Measurements from ENCODE around the gene AFAP1L1.

Gene AFAP1L1

GRCh38 chr5:149237662-149238061, 34.0 kb upstream of the AFAP1L1 start:
- peaks cover 0 to 12% (median 0%) of the 10 kb centered on the region in 3 experiments for H3K27me3 ChIP-seq (ENCODE audit: control insufficient read depth in 3 of 3, insufficient read depth in 3 of 3, low read depth in 1 of 3, low read length in 3 of 3)
- no peak overlapping the region for H3K27ac ChIP-seq (replicated peaks; ENCODE audit: low read length)
- DNase-seq (ENCODE audit: low spot score) = no peak
- H3K36me3 ChIP-seq (replicated peaks in 1 of 2; ENCODE audit: control insufficient read depth in 2 of 2, insufficient read depth in 2 of 2, low read length in 2 of 2) = no peaks in the 10 kb centered on the region
- no peak overlapping the region for H2BK120ac ChIP-seq (ENCODE audit: low read depth, low read length)
- H3K23ac ChIP-seq (ENCODE audit: low read depth, low read length, poor library complexity) = no peak overlapping the region
- no peak overlapping the region for H2BK15ac ChIP-seq (ENCODE audit: low read length)
- H3K4ac ChIP-seq (ENCODE audit: low read length) = no peak overlapping the region
- no peaks in the 10 kb centered on the region for H3K4me1 ChIP-seq (ENCODE audit: control insufficient read depth in 2 of 2, insufficient read depth in 1 of 2, low read depth in 1 of 2, low read length in 2 of 2)
- H4K91ac ChIP-seq (ENCODE audit: low read depth, low read length, poor library complexity) = no peak overlapping the region
- no peak overlapping the region for H3K4me3 ChIP-seq (ENCODE audit: low read length in 2 of 2)
- H4K8ac ChIP-seq (ENCODE audit: low read depth, low read length) = no peak overlapping the region
- H3K14ac ChIP-seq (ENCODE audit: low read length) = no peak overlapping the region
- H2BK12ac ChIP-seq (ENCODE audit: low read length) = no peak overlapping the region
- H2BK5ac ChIP-seq (ENCODE audit: low read length) = no peak overlapping the region
- H3K79me1 ChIP-seq (ENCODE audit: low read depth, low read length) = no peaks in the 10 kb centered on the region
- no CpG with 5 or more reads among the region's 4 CpGs for WGBS, 2 donors (ENCODE audit: extremely low coverage in 2 of 2, insufficient read length in 2 of 2, insufficient replicate concordance in 1 of 2)
- no peak overlapping the region for H3K9ac ChIP-seq (ENCODE audit: low read depth, low read length, poor library complexity)
- no peak overlapping the region for H2AFZ ChIP-seq (ENCODE audit: low read length)
- H3K18ac ChIP-seq (ENCODE audit: low read length) = no peak overlapping the region
- no peak overlapping the region for H2AK5ac ChIP-seq (ENCODE audit: low read depth, low read length)
- no peak overlapping the region for H3K4me2 ChIP-seq (ENCODE audit: insufficient read depth, low read length, poor library complexity, severe bottlenecking)
- H3K9me3 ChIP-seq (replicated peaks in 1 of 2; ENCODE audit: control insufficient read depth in 2 of 2, insufficient read depth in 1 of 2, low read depth in 1 of 2, low read length in 2 of 2) = no peaks in the 10 kb centered on the region

- no peak overlapping the region for H3K4ac ChIP-seq (ENCODE audit: low read length)
- no peak overlapping the region for H2BK120ac ChIP-seq (ENCODE audit: low read depth, low read length)
- no peak overlapping the region for H2BK12ac ChIP-seq (ENCODE audit: low read length)
- H3K27ac ChIP-seq (replicated peaks; ENCODE audit: low read length) = no peak overlapping the region
- no peak overlapping the region for H2BK15ac ChIP-seq (ENCODE audit: low read length)
- no peak overlapping the region for H4K91ac ChIP-seq (ENCODE audit: low read depth, low read length, poor library complexity)
- peaks cover 0 to 12% (median 0%) of the 10 kb centered on the region in 3 experiments for H3K27me3 ChIP-seq (ENCODE audit: control insufficient read depth in 3 of 3, insufficient read depth in 3 of 3, low read depth in 1 of 3, low read length in 3 of 3)
- H3K9me3 ChIP-seq (replicated peaks in 1 of 2; ENCODE audit: control insufficient read depth in 2 of 2, insufficient read depth in 1 of 2, low read depth in 1 of 2, low read length in 2 of 2) = no peaks in the 10 kb centered on the region
- no peak overlapping the region for H3K9ac ChIP-seq (ENCODE audit: low read depth, low read length, poor library complexity)
- no peak overlapping the region for H3K4me3 ChIP-seq (ENCODE audit: low read length in 2 of 2)
- no peak overlapping the region for H3K4me2 ChIP-seq (ENCODE audit: insufficient read depth, low read length, poor library complexity, severe bottlenecking)
- H2AFZ ChIP-seq (ENCODE audit: low read length) = no peak overlapping the region
- no peak overlapping the region for H3K23ac ChIP-seq (ENCODE audit: low read depth, low read length, poor library complexity)
- no peak overlapping the region for H2AK5ac ChIP-seq (ENCODE audit: low read depth, low read length)
- no peak overlapping the region for H4K8ac ChIP-seq (ENCODE audit: low read depth, low read length)
- H3K14ac ChIP-seq (ENCODE audit: low read length) = no peak overlapping the region
- no peak overlapping the region for H3K18ac ChIP-seq (ENCODE audit: low read length)
- H3K79me1 ChIP-seq (ENCODE audit: low read depth, low read length) = no peaks in the 10 kb centered on the region
- no peaks in the 10 kb centered on the region for H3K36me3 ChIP-seq (replicated peaks in 1 of 2; ENCODE audit: control insufficient read depth in 2 of 2, insufficient read depth in 2 of 2, low read length in 2 of 2)
- WGBS, 2 donors (ENCODE audit: extremely low coverage in 2 of 2, insufficient read length in 2 of 2, insufficient replicate concordance in 1 of 2) = no CpG with 5 or more reads among the region's 2 CpGs
- no peak for DNase-seq (ENCODE audit: low spot score)
- no peak overlapping the region for H2BK5ac ChIP-seq (ENCODE audit: low read length)
- no peaks in the 10 kb centered on the region for H3K4me1 ChIP-seq (ENCODE audit: control insufficient read depth in 2 of 2, insufficient read depth in 1 of 2, low read depth in 1 of 2, low read length in 2 of 2)
Measured at GRCh38 chr5:149238540-149238939, 33.1 kb upstream of the AFAP1L1 start.

GRCh38 chr5:149239917-149240316, 31.7 kb upstream of the AFAP1L1 start:
- DNase-seq (ENCODE audit: low spot score) = no peak
- Histone ChIP-seq H3K9ac (ENCODE audit: low read depth, low read length, poor library complexity) (no peak overlapping the region), H4K91ac (ENCODE audit: low read depth, low read length, poor library complexity) (no peak overlapping the region), H2BK12ac (ENCODE audit: low read length) (no peak overlapping the region), H3K4ac (ENCODE audit: low read length) (no peak overlapping the region), H4K8ac (ENCODE audit: low read depth, low read length) (no peak overlapping the region), H3K9me3 (replicated peaks in 1 of 2; ENCODE audit: control insufficient read depth in 2 of 2, insufficient read depth in 1 of 2, low read depth in 1 of 2, low read length in 2 of 2) (no peaks in the 10 kb centered on the region), H3K4me2 (ENCODE audit: insufficient read depth, low read length, poor library complexity, severe bottlenecking) (no peak overlapping the region), H3K23ac (ENCODE audit: low read depth, low read length, poor library complexity) (no peak overlapping the region), H3K18ac (ENCODE audit: low read length) (no peak overlapping the region), H2BK120ac (ENCODE audit: low read depth, low read length) (no peak overlapping the region), H3K27me3 (ENCODE audit: control insufficient read depth in 3 of 3, insufficient read depth in 3 of 3, low read depth in 1 of 3, low read length in 3 of 3) (peaks cover 0 to 9% (median 0%) of the 10 kb centered on the region in 3 experiments), H3K27ac (replicated peaks; ENCODE audit: low read length) (no peak overlapping the region), H2BK5ac (ENCODE audit: low read length) (no peak overlapping the region), H3K4me1 (ENCODE audit: control insufficient read depth in 2 of 2, insufficient read depth in 1 of 2, low read depth in 1 of 2, low read length in 2 of 2) (no peaks in the 10 kb centered on the region), H3K79me1 (ENCODE audit: low read depth, low read length) (no peaks in the 10 kb centered on the region), H3K4me3 (ENCODE audit: low read length in 2 of 2) (no peak overlapping the region), H2AK5ac (ENCODE audit: low read depth, low read length) (peak overlapping the region; percentile 12), H2BK15ac (ENCODE audit: low read length) (no peak overlapping the region), H3K36me3 (replicated peaks in 1 of 2; ENCODE audit: control insufficient read depth in 2 of 2, insufficient read depth in 2 of 2, low read length in 2 of 2) (no peaks in the 10 kb centered on the region), H3K14ac (ENCODE audit: low read length) (no peak overlapping the region), H2AFZ (ENCODE audit: low read length) (no peak overlapping the region)
- no CpG with 5 or more reads among the region's 2 CpGs for WGBS, 2 donors (ENCODE audit: extremely low coverage in 2 of 2, insufficient read length in 2 of 2, insufficient replicate concordance in 1 of 2)

DNA sequence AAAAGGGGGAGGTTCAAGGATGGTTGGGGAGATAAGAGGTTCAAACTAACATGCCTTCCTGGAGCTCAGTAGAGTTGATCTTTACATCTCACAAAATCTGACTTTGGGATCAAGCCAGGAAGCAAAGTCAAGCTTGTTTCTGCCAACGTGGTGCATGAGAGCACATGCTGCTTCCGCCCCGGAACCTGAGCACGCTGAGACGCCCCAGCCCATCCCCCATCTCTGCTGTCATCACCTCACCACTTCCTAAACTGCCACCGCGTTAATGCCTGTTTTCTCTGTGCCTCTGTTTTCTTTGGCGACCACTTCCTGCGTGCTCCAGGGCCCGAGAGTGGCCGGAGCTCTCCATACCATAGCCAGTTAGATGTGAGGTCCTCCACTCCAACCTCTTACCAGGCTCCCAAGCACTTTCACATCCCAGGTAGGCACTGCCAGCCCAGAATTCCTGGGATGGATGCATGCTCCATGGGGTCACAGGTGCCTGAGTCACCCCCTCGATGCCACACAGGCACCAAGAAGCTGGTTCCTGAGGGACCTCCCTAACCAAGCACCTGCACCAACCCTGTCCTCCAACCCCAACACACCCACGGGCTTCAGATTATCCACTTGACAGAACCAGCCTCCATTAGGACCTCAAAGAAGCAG, 31.2 kb upstream of the AFAP1L1 start:
- no CpG with 5 or more reads among the region's 13 CpGs for WGBS, 2 donors (ENCODE audit: extremely low coverage in 2 of 2, insufficient read length in 2 of 2, insufficient replicate concordance in 1 of 2)

More for the DNA sequence above, 31.2 kb upstream of the AFAP1L1 start:
- Histone ChIP-seq H2BK12ac (ENCODE audit: low read length) (no peak overlapping the region), H2BK120ac (ENCODE audit: low read depth, low read length) (no peak overlapping the region), H2AK5ac (ENCODE audit: low read depth, low read length) (no peak overlapping the region), H3K9me3 (replicated peaks in 1 of 2; ENCODE audit: control insufficient read depth in 2 of 2, insufficient read depth in 1 of 2, low read depth in 1 of 2, low read length in 2 of 2) (no peaks in the 10 kb centered on the region), H3K23ac (ENCODE audit: low read depth, low read length, poor library complexity) (peak overlapping the region; percentile 6), H4K8ac (ENCODE audit: low read depth, low read length) (no peak overlapping the region), H3K4me3 (ENCODE audit: low read length in 2 of 2) (no peak overlapping the region), H3K4me1 (ENCODE audit: control insufficient read depth in 2 of 2, insufficient read depth in 1 of 2, low read depth in 1 of 2, low read length in 2 of 2) (no peaks in the 10 kb centered on the region), H3K4me2 (ENCODE audit: insufficient read depth, low read length, poor library complexity, severe bottlenecking) (no peak overlapping the region), H3K27ac (replicated peaks; ENCODE audit: low read length) (no peak overlapping the region), H3K14ac (ENCODE audit: low read length) (no peak overlapping the region), H3K9ac (ENCODE audit: low read depth, low read length, poor library complexity) (no peak overlapping the region), H2BK15ac (ENCODE audit: low read length) (no peak overlapping the region), H3K27me3 (ENCODE audit: control insufficient read depth in 3 of 3, insufficient read depth in 3 of 3, low read depth in 1 of 3, low read length in 3 of 3) (peaks cover 0 to 5% (median 0%) of the 10 kb centered on the region in 3 experiments), H3K36me3 (replicated peaks in 1 of 2; ENCODE audit: control insufficient read depth in 2 of 2, insufficient read depth in 2 of 2, low read length in 2 of 2) (no peaks in the 10 kb centered on the region), H3K4ac (ENCODE audit: low read length) (no peak overlapping the region), H2AFZ (ENCODE audit: low read length) (no peak overlapping the region), H4K91ac (ENCODE audit: low read depth, low read length, poor library complexity) (no peak overlapping the region), H3K18ac (ENCODE audit: low read length) (no peak overlapping the region), H2BK5ac (ENCODE audit: low read length) (no peak overlapping the region), H3K79me1 (ENCODE audit: low read depth, low read length) (no peaks in the 10 kb centered on the region)
- DNase-seq (ENCODE audit: low spot score) = no peak
